CD4-positive, alpha-beta T cell treated with Interleukin-1 beta for 1 hour (primary cell): ENCODE results near the gene GUCA1C.
A peak's percentile ranks its signal among the peaks of the same experiment; 100 is the strongest.

Experiments used
- DNase-seq, 2 donors: peaks; one replicate each; pipeline ENCODE4 v3.0.0-alpha.2; 2020 to 2022

GUCA1C gene

GRCh38 chr3:108907194-108907593, 46.5 kb downstream of the GUCA1C start:
- DNase-seq = no peak

GRCh38 chr3:108899530-108899929, 54.1 kb downstream of the GUCA1C start:
- DNase-seq = no peak

DNA sequence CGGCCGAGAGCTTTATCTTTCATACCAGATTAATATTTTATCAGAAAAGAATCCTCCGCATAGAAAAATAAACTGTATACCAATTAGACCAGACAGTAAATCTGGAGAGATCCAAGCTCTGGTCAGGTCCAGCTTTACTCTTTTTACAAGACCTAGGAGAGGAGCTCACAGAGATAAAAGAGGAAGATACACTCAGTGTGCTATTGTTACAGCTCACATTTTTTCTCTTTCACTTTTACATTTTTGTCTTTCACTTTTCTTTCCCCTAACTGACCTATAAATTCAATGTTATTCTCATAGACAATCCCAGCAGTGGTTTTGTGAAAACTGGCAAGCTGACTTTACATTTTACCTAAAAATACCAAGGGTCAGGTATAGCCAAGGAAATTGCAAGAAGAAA, 55.8 kb downstream of the GUCA1C start:
- no peak for DNase-seq

- DNase-seq = no peak
Observed at GRCh38 chr3:108894981-108895380, 58.7 kb downstream of the GUCA1C start.

DNA sequence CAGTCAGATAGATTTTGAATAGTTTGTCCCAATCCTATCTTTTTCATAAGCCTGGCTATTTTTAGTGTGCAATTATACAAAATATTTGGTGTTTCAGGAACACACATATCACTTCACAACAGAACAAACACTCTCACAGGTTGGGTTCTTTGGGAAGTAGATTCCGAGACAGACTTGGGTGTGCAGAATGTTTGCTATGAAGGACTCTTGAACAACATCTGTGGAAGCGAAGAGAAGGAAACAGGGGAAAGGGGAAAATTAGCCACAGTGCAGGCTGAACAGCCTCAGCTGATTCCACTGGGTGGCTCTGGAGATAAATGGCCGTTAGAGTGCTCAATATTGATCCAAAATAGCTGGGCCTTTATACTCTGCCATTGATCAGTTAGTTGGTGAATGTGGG, 61.8 kb downstream of the GUCA1C start:
- DNase-seq = no peak

- DNase-seq = no peak
Observed at GRCh38 chr3:108887777-108888176, 65.9 kb downstream of the GUCA1C start.

DNA sequence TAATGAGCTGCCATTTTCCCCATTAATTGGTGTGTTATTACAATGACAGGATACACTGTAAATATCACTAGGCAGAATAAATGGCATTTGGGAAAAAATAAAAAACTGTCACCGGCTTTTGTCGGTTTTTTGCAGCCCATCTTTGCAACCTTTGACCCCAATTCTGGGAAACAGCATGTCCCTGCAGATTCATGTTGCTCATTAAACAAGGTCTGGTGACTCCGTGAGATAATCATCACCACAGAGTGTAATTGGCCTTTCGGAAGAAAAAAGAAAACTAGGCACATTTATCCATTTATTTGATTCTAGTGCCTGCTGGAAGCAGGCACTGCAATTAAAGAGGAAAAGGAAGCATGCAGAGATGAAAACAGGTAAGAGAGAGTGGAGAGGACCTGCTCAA, 66.6 kb downstream of the GUCA1C start:
- no peak for DNase-seq

DNA sequence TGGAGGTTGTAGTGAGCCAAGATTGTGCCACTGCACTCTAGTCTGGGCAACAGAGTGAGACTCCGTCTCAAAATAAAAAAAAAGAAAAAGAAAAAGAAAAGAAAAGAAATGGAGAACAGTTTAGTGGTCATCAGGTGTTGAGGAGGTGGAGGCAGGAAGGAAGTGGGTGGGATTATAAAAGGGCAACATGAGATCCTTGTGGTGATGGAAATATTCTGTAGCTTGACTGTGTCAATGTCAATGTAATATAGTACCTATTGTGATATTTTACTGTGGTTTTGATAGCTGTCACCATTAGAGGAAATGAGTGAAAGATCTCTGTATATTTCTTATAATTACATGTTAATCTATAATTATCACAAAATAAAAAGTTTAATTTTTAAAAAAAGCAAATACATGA, 70.3 kb downstream of the GUCA1C start:
- DNase-seq = no peak

- DNase-seq = no peak
Observed at GRCh38 chr3:108882762-108883161, 70.9 kb downstream of the GUCA1C start.

DNA sequence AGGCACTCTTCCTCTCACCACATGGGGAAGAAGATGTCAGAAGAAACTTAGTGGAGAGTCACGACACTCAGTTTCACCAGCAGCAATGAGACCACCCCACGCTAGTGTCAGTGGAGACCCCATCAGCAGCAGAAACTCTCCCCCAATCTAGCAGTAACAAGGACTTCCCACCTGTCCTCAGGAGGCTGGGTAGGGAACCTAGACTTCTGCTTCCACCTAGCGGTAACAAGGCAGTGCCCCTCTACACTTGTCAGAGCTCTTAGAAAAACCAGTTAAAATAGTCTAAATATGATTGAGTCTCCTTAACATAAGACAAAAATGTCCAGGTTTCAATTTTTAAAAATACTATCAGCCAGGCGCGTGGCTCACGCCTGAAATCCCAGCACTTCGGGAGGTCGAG, 73.8 kb downstream of the GUCA1C start:
- DNase-seq = no peak

- DNase-seq = no peak
Observed at GRCh38 chr3:108877901-108878300, 75.8 kb downstream of the GUCA1C start.

DNA sequence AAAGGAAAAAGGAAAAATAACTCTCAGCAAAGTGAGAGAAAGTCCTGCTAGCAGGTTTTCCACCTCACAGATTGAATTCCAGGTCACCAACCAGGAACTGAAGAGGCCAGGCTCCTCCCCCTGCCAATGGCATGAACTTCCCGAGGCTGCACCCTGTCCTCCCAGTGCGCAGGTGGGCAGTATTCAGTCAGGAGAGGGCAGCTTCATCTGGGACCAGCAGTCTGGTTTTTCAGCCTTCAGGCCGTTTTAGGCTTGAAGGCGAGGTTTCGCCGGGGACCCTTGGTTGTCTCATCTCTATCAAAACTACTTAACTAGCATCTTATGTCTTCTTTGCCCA, 89.9 kb downstream of the GUCA1C start:
- DNase-seq = no peak

- peak in 1 of 2 donors; percentile 49 for DNase-seq
Observed at GRCh38 chr3:108862865-108863798, 90.5 kb downstream of the GUCA1C start.

DNA sequence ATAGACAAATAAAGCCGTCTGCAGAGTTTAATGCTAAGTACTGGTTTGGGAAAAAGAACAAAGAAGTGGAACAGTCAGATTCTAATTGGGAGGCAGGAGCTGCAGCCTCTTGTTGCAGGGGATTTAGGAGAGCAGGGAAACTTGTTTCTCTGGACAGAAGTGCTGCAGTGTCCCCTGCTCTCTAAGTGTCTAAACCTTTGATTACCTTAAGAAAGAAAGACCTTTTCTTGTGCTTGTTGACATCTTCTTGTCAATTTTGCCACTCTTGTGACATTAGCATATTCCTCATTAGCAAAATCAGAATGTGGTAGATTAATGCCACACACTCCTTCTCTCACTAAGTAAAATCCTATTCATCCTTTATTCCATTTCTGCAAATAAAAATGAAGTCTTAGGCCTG, 92.3 kb downstream of the GUCA1C start:
- no peak for DNase-seq
